Measurements from ENCODE around the gene CREB3.
A peak's percentile ranks its signal among the peaks of the same experiment; 100 is the strongest.

The CREB3 gene

GRCh38 chr9:35691334-35691650 is 41.2 kb upstream of the CREB3 start:
- no peak for DNase-seq
- TF ChIP-seq POLR2A (IDR thresholded peaks at IDR 0.05; ENCODE audit: low read length) (no peak), GATA1 (IDR thresholded peaks at IDR 0.05; ENCODE audit: low read depth, low read length) (no peak)

- DNase-seq = no peak
- TF ChIP-seq GATA1 (IDR thresholded peaks at IDR 0.05; ENCODE audit: low read depth, low read length) (no peak), POLR2A (IDR thresholded peaks at IDR 0.05; ENCODE audit: low read length) (no peak)
These were observed 40.6 kb upstream of the CREB3 start for GRCh38 chr9:35691757-35692301.

GRCh38 chr9:35695943-35696401 is 36.5 kb upstream of the CREB3 start:
- DNase-seq = no peak
- TF ChIP-seq POLR2A (IDR thresholded peaks at IDR 0.05; ENCODE audit: low read length) (no peak), GATA1 (IDR thresholded peaks at IDR 0.05; ENCODE audit: low read depth, low read length) (no peak)

- DNase-seq = peak; percentile 64 to 76
- TF ChIP-seq GATA1 (IDR thresholded peaks at IDR 0.05; ENCODE audit: low read depth, low read length) (no peak), POLR2A (IDR thresholded peaks at IDR 0.05; ENCODE audit: low read length) (no peak)
These were observed 35.8 kb upstream of the CREB3 start for GRCh38 chr9:35696520-35697215.

- no peak for TF ChIP-seq POLR2A (IDR thresholded peaks at IDR 0.05; ENCODE audit: low read length)
- TF ChIP-seq GATA1 (IDR thresholded peaks at IDR 0.05; ENCODE audit: low read depth, low read length) = no peak
- DNase-seq = no peak
These were observed 35.0 kb upstream of the CREB3 start for GRCh38 chr9:35697486-35697885.

- no peak for DNase-seq
- no peak for TF ChIP-seq POLR2A (IDR thresholded peaks at IDR 0.05; ENCODE audit: low read length)
- TF ChIP-seq GATA1 (IDR thresholded peaks at IDR 0.05; ENCODE audit: low read depth, low read length) = no peak
These were observed 34.2 kb upstream of the CREB3 start for GRCh38 chr9:35698231-35698630.

GRCh38 chr9:35700031-35700430 is 32.4 kb upstream of the CREB3 start:
- no peak for DNase-seq
- TF ChIP-seq POLR2A (IDR thresholded peaks at IDR 0.05; ENCODE audit: low read length) (no peak), GATA1 (IDR thresholded peaks at IDR 0.05; ENCODE audit: low read depth, low read length) (no peak)

- DNase-seq = no peak
- TF ChIP-seq POLR2A (IDR thresholded peaks at IDR 0.05; ENCODE audit: low read length) = no peak
These were observed 31.5 kb upstream of the CREB3 start for GRCh38 chr9:35700942-35701341.

- DNase-seq = no peak
- TF ChIP-seq GATA1 (IDR thresholded peaks at IDR 0.05; ENCODE audit: low read depth, low read length) (no peak), POLR2A (IDR thresholded peaks at IDR 0.05; ENCODE audit: low read length) (no peak)
These were observed 29.8 kb upstream of the CREB3 start for GRCh38 chr9:35702696-35703095.

GRCh38 chr9:35703906-35704672 is 28.4 kb upstream of the CREB3 start:
- DNase-seq = no peak
- TF ChIP-seq GATA1 (IDR thresholded peaks at IDR 0.05; ENCODE audit: low read depth, low read length) (no peak), POLR2A (IDR thresholded peaks at IDR 0.05; ENCODE audit: low read length) (no peak)

GRCh38 chr9:35705372-35705771 is 27.1 kb upstream of the CREB3 start:
- TF ChIP-seq POLR2A (IDR thresholded peaks at IDR 0.05; ENCODE audit: low read length) = no peak
- TF ChIP-seq GATA1 (IDR thresholded peaks at IDR 0.05; ENCODE audit: low read depth, low read length) = no peak

GRCh38 chr9:35705836-35706430 is 26.5 kb upstream of the CREB3 start:
- TF ChIP-seq GATA1 (IDR thresholded peaks at IDR 0.05; ENCODE audit: low read depth, low read length) (no peak), POLR2A (IDR thresholded peaks at IDR 0.05; ENCODE audit: low read length) (no peak)
- DNase-seq = no peak

More at GRCh38 chr9:35705372-35705771, 27.1 kb upstream of the CREB3 start:
- no peak for DNase-seq

GRCh38 chr9:35706951-35707350 is 25.5 kb upstream of the CREB3 start:
- TF ChIP-seq POLR2A (IDR thresholded peaks at IDR 0.05; ENCODE audit: low read length) = no peak
- no peak for DNase-seq

GRCh38 chr9:35708146-35708545 is 24.3 kb upstream of the CREB3 start:
- no peak for DNase-seq
- TF ChIP-seq GATA1 (IDR thresholded peaks at IDR 0.05; ENCODE audit: low read depth, low read length) = no peak
- TF ChIP-seq POLR2A (IDR thresholded peaks at IDR 0.05; ENCODE audit: low read length) = no peak
